ENCODE results near the gene FMNL3.
"Not testable (repeated sequence)": the region's sequence is repeated elsewhere in the genome, so short reads cannot be mapped to it uniquely, and the experiment has no call there.

FMNL3 gene

GRCh38 chr12:49609875-49610154, 97.4 kb downstream of the FMNL3 start:
- H3K4me3 ChIP-seq (ENCODE audit: control insufficient read depth, low read depth, low read length) = no peak overlapping the region
- peak; percentile 15 for TF ChIP-seq CTCF (conservative IDR thresholded peaks at IDR 0.05; ENCODE audit: control insufficient read depth, insufficient read depth, low read depth, low read length)
- DNase-seq (ENCODE audit: low read depth) = no peak

- no peak for TF ChIP-seq CTCF (conservative IDR thresholded peaks at IDR 0.05; ENCODE audit: control insufficient read depth, insufficient read depth, low read depth, low read length)
- H3K4me3 ChIP-seq (ENCODE audit: control insufficient read depth, low read depth, low read length) = no peak overlapping the region
- no peak for DNase-seq (ENCODE audit: low read depth)
Measured at GRCh38 chr12:49609059-49609874, 97.9 kb downstream of the FMNL3 start.

GRCh38 chr12:49605539-49605938, 101.7 kb downstream of the FMNL3 start, which contains the start of gene FAM186B:
Gene FAM186B, minus strand, starts transcription at chr12:49605639. Its CDS starts 162 bp downstream, at chr12:49605477.
- DNase-seq (ENCODE audit: low read depth); H3K4me3 ChIP-seq (ENCODE audit: control insufficient read depth, low read depth, low read length): not testable (repeated sequence)

- no peak for TF ChIP-seq CTCF (conservative IDR thresholded peaks at IDR 0.05; ENCODE audit: control insufficient read depth, insufficient read depth, low read depth, low read length)
- no peak for DNase-seq (ENCODE audit: low read depth)
- H3K4me3 ChIP-seq (ENCODE audit: control insufficient read depth, low read depth, low read length) = no peak overlapping the region
Measured at GRCh38 chr12:49604856-49605255, 102.3 kb downstream of the FMNL3 start.

GRCh38 chr12:49603721-49604120, 103.5 kb downstream of the FMNL3 start:
- no peak for DNase-seq (ENCODE audit: low read depth)
- TF ChIP-seq CTCF (conservative IDR thresholded peaks at IDR 0.05; ENCODE audit: control insufficient read depth, insufficient read depth, low read depth, low read length) = no peak
- no peak overlapping the region for H3K4me3 ChIP-seq (ENCODE audit: control insufficient read depth, low read depth, low read length)

GRCh38 chr12:49599961-49600360, 107.2 kb downstream of the FMNL3 start:
- H3K4me3 ChIP-seq (ENCODE audit: control insufficient read depth, low read depth, low read length) = no peak overlapping the region
- TF ChIP-seq CTCF (conservative IDR thresholded peaks at IDR 0.05; ENCODE audit: control insufficient read depth, insufficient read depth, low read depth, low read length) = no peak
- no peak for DNase-seq (ENCODE audit: low read depth)

- no peak for TF ChIP-seq CTCF (conservative IDR thresholded peaks at IDR 0.05; ENCODE audit: control insufficient read depth, insufficient read depth, low read depth, low read length)
- H3K4me3 ChIP-seq (ENCODE audit: control insufficient read depth, low read depth, low read length) = no peak overlapping the region
- DNase-seq (ENCODE audit: low read depth) = no peak
Measured at GRCh38 chr12:49598527-49598926, 108.7 kb downstream of the FMNL3 start.

All from fibroblast of mammary gland (primary cell).